AG09319 (cell line): Measurements from ENCODE around the gene TP53TG5.

Experiments used
- DNase-seq: peaks from one replicate; pipeline ENCODE4 v3.0.0-alpha.2; 2010; ENCODE audit warnings: low read depth; ENCODE audit errors: extremely low read depth
- CTCF ChIP-seq: IDR thresholded peaks from 2 replicates; pipeline ENCODE4 v1.5.1; 2011; ENCODE audit warnings: low read depth, mild to moderate bottlenecking, inconsistent platforms, low read length, moderate library complexity

The TP53TG5 gene

GRCh38 chr20:45347936-45348778 is 30.0 kb downstream of the TP53TG5 start, which contains the start of gene SDC4:
Gene SDC4, minus strand, starts transcription at chr20:45348424. Its CDS starts 40 bp downstream, at chr20:45348384.
- no peak for TF ChIP-seq CTCF
- no peak for DNase-seq

- TF ChIP-seq CTCF = no peak
- no peak for DNase-seq
Measured at GRCh38 chr20:45347297-45347935, 30.7 kb downstream of the TP53TG5 start.

- TF ChIP-seq CTCF = no peak
- no peak for DNase-seq
Measured at GRCh38 chr20:45346851-45347250, 31.3 kb downstream of the TP53TG5 start.

- no peak for DNase-seq
- no peak for TF ChIP-seq CTCF
Measured at GRCh38 chr20:45346291-45346718, 31.8 kb downstream of the TP53TG5 start.

- no peak for TF ChIP-seq CTCF
- no peak for DNase-seq
Measured at GRCh38 chr20:45345104-45345936, 32.8 kb downstream of the TP53TG5 start.

GRCh38 chr20:45344168-45344860 is 33.8 kb downstream of the TP53TG5 start:
- peak; percentile 63 for DNase-seq
- no peak for TF ChIP-seq CTCF
